ENCODE data around the gene MARCHF2.
"Not testable (repeated sequence)": the region's sequence is repeated elsewhere in the genome, so short reads cannot be mapped to it uniquely, and the experiment has no call there.

MARCHF2 gene

GRCh38 chr19:8412783-8413628, at the start of gene MARCHF2:
Gene MARCHF2 (plus strand): TSS chr19:8413305. CDS start chr19:8421841, 8,536 bp downstream.
- peak; percentile 96 for DNase-seq

DNA sequence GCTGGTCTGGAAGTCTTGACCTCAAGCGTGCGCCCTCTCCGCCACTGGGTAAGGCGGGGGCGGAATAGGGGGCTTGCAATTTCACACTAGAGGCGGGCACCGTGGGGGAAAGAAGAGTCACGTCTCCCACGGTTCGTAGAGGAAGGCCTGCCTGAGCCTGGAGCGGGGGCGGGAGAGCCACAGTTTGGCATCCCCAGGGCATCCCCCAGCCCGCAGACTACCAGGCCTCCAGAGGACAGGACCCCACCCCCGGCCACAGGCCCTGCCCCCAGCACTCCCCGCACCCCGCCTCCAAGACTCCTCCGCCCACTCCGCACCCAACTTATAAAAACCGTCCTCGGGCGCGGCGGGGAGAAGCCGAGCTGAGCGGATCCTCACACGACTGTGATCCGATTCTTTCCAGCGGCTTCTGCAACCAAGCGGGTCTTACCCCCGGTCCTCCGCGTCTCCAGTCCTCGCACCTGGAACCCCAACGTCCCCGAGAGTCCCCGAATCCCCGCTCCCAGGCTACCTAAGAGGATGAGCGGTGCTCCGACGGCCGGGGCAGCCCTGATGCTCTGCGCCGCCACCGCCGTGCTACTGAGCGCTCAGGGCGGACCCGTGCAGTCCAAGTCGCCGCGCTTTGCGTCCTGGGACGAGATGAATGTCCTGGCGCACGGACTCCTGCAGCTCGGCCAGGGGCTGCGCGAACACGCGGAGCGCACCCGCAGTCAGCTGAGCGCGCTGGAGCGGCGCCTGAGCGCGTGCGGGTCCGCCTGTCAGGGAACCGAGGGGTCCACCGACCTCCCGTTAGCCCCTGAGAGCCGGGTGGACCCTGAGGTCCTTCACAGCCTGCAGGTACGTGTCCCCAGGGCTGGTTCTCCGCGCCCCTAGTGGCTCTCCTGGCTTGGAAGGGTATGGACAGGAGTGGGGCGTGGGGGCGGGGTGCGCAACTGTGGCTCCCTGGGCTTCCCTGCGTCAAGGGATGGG, 49.0 kb upstream of the MARCHF2 start, which contains the start of gene ANGPTL4:
Gene ANGPTL4, plus strand, starts transcription at position 353 of the 969 bp plus-strand sequence. Its CDS starts 167 bp downstream, at position 520.
- peak; percentile 73 for DNase-seq

GRCh38 chr19:8366121-8366581, 47.0 kb upstream of the MARCHF2 start:
- DNase-seq = no peak

GRCh38 chr19:8366961-8367326, 46.2 kb upstream of the MARCHF2 start:
- DNase-seq = no peak

GRCh38 chr19:8367327-8368001, 45.6 kb upstream of the MARCHF2 start:
- DNase-seq = no peak

DNA sequence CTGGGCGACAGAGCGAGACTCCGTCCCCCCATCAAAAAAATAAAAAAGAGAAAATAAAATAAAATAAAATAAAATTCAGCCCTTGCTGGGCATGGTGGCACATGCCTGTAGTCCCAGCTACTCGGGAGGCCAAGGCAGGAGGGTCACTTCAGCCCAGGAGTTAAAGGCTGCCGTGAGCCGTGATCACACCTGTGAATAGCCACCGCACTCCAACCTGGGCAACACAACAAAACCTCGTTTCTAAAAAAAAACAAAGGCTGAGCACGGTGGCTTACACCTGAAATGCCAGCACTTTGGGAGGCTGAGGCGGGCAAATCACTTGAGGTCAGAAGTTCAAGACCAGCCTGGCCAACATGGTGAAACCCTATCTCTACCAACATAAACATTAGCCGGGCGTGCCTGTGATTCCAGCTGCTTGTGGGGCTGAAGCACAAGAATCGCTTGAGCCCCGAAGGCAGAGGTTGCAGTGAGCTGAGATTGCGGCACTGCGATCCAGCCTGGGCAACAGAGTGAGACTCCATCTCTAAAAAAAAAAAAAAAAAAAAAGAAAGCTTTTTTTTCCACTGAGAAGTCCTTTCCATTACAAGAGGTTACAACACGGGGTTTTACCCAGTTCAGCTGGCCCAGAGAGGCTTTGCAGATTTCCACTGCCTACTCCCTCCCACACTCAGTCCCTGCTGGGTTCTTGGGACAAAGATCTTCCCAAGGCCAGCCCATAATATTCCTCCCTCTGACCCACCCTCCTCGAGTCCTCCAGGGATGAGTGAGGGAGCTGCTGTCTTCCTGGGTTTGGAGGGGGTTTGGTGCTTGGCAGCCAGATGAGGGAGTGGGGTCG, 42.7 kb upstream of the MARCHF2 start:
- DNase-seq = no peak

- no peak for DNase-seq
Measured at GRCh38 chr19:8371011-8371804, 41.9 kb upstream of the MARCHF2 start.

- DNase-seq = no peak
Measured at GRCh38 chr19:8373867-8374813, 39.0 kb upstream of the MARCHF2 start.

DNA sequence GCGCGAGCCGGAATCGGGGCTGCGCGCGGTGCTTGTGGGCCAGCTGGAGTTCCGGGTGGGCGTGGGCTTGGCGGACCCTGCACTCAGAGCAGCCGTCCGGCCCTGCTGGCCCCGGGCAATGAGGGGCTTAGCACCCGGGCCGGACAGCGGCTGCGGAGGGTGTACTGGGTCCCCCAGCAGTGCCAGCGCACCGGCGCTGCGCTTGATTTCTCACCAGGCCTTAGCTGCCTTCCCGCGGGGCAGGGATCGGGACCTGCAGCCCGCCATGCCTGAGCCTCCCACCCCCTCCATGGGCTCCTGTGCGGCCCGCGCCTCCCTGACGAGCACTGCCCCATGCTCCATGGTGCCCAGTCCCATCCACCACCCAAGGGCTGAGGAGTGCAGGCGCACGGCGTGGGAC, 37.3 kb upstream of the MARCHF2 start:
- DNase-seq = not testable (repeated sequence)

GRCh38 chr19:8376373-8376974, 36.6 kb upstream of the MARCHF2 start:
- not testable (repeated sequence) for DNase-seq

DNA sequence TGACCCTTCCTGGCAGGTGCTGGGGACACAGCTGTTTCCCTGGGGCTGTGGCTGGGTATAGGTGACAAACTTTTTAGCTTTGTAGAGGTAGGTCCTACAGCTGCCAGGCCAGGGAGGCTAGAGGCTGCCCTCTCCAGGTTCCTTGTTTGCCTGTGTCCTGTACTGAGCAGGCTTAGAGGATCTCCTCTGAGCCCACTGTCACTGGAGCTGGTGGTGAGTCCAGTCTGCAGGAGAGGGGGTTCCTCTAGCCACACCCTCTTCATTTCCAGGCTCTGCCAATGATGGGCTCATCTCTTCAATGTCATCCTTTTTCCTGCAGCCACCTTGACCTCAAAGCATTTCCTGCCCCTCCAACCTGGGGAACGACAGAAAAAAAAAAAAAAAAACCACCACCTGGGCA, 35.5 kb upstream of the MARCHF2 start:
- no peak for DNase-seq

GRCh38 chr19:8379156-8379891, 33.8 kb upstream of the MARCHF2 start:
- not testable (repeated sequence) for DNase-seq

- not testable (repeated sequence) for DNase-seq
Measured at GRCh38 chr19:8384569-8384968, 28.5 kb upstream of the MARCHF2 start.

GRCh38 chr19:8385103-8385502, 28.0 kb upstream of the MARCHF2 start:
- not testable (repeated sequence) for DNase-seq

DNA sequence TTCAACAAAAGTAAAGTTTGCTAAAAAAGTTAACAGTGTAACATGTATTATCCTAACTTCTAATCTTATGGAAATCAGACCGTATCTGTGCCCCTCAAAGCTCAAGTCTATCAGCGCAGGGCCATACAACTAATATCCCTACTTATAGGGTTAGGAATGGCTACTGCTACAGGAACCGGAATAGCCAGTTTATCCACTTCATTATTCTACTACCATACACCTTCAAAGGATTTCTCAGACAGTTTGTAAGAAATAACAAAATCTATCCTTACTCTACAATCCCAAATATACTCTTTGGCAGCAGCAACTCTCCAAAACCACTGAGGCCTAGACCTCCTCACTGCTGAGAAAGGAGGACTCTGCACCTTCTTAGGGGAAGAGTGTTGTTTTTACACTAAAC, 27.5 kb upstream of the MARCHF2 start:
- DNase-seq = not testable (repeated sequence)

DNA sequence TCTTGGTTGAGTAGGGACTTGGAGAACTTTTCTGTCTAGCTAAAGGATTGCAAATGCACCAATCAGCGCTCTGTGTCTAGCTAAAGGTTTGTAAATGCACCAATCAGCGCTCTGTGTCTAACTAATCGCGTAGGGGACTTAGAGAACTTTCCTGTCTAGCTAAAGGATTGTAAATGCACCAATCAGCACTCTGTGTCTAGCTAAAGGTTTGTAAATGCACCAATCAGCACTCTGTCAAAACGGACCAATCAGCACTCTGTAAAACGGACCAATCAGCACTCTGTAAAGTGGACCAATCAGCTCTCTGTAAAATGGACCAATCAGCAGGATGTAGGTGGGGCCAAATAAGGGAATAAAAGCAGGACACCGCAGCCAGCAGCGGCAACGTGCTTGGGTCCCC, 26.7 kb upstream of the MARCHF2 start:
- DNase-seq = not testable (repeated sequence)

GRCh38 chr19:8386990-8387389, 26.1 kb upstream of the MARCHF2 start:
- DNase-seq = no peak
